ENCODE measurements around the gene IFT25.

- TF ChIP-seq POLR2A (IDR thresholded peaks at IDR 0.05; ENCODE audit: low read length) (no peak), GATA1 (IDR thresholded peaks at IDR 0.05; ENCODE audit: low read depth, low read length) (no peak)
Measured at GRCh38 chr1:53895421-53895820, 50.1 kb downstream of the IFT25 start.
